Measurements from ENCODE around the gene PSMD7.

The PSMD7 gene

DNA sequence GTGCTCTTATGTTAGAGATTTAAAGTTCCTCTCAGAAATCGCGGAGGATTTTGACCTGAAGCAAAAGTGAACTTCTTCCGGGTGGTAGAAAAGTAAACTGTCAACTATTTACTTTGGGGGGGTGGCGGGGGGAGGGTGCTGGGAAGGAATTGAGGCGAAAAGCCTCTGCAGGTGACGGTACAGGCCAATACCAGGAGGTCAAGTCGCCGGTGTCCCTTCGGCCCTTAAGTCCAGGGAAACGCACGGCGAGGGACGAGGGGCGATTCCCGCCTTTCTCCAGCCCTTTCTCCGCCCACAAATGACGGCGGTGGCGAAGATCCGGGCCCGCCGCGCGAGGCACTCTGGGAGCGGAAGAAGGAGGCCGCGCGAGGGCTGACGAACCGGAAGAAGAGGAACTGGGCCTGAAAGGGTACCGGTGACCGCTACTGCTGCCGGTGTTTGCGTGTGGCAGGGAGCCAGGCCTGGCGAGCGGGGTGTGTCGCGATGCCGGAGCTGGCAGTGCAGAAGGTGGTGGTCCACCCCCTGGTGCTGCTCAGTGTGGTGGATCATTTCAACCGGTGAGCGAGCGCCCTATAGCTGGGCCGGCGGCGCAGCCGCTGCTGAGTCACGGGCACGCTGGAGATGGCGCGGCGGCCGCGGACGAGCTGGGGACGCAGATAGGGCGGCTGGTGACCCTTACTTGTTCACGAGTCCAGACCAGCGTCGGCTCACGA, at the start of gene PSMD7:
Gene PSMD7 (plus strand): TSS at position 383 of the 713 bp plus-strand sequence. CDS start 101 bp downstream, at position 484.
- Mint-ChIP-seq H3K27ac (peak within 1 kb of the TSS; percentile 98), H3K36me3 (peaks cover 25% of the 10 kb centered on the region), H3K4me1 (peaks cover 24% of the 10 kb centered on the region), H3K9me3 (peaks cover 4% of the 10 kb centered on the region), H3K4me3 (peak within 1 kb of the TSS; percentile 94), H3K27me3 (no peaks in the 10 kb centered on the region)
- peak; percentile 97 for ATAC-seq

DNA sequence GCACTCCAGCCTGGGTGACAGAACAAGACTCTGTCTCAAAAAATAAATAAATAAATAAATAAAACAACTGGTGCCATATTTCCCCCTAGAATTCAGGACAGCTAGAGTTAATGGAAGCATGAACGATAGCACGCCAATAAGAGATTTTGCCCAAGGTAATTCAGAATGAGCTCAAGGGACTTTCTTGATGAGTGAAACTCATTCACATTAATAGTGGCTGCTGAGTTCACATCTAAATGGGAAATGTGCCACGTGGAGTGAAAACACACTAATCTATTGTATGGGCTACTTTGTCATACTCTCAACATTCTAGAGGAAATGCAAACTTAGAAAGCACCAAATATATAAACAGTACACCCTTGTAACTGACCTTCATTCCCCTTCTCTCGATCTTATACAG, 47.4 kb upstream of the PSMD7 start:
- no peak overlapping the region for H3K4me3 Mint-ChIP-seq
- H3K27me3 Mint-ChIP-seq, result peaks cover 41% of the 10 kb centered on the region
- H3K4me1 Mint-ChIP-seq, result no peaks in the 10 kb centered on the region
- no peaks in the 10 kb centered on the region for H3K36me3 Mint-ChIP-seq
- ATAC-seq, result no peak
- no peak overlapping the region for H3K27ac Mint-ChIP-seq
- no peaks in the 10 kb centered on the region for H3K9me3 Mint-ChIP-seq

DNA sequence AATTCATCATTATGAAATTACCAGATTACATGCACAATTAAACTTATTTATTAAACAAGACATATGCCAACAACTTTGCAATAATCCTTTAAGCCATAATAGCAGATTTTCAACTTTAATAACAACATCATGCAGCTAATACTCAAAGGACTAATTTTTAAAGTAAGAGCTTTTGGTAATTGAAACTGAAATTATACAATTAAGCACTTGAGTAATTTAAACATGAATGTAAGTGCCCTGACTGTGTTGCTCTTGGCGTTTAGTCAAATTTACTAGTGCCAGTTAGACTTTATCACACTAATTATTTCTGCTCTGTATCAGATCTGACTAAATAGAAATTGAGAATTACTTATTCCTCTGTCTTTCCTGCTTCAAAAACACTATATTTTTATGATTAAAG, 46.8 kb upstream of the PSMD7 start:
- H3K27ac Mint-ChIP-seq, result no peak overlapping the region
- no peak overlapping the region for H3K4me3 Mint-ChIP-seq
- peaks cover 41% of the 10 kb centered on the region for H3K27me3 Mint-ChIP-seq
- no peaks in the 10 kb centered on the region for H3K9me3 Mint-ChIP-seq
- no peaks in the 10 kb centered on the region for H3K36me3 Mint-ChIP-seq
- no peaks in the 10 kb centered on the region for H3K4me1 Mint-ChIP-seq
- ATAC-seq, result no peak

DNA sequence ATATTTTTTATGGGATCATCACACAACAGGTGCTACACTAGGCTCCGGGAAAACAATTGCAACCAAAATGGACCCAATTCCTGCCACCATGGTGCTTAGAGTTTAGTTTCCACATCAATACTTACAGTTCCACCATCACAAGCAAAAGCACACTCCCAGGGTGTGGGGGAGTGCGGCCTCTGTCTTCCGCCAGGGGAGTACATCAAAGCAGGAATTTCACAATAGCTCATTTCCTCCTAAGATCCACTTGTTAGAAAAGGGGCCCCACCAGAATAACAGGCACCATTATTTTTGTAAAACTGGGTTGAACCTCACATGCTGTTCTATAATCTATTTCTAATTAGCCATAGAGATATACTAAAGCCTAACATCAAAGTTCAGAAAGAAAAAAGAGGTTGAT, 44.3 kb upstream of the PSMD7 start:
- Mint-ChIP-seq H3K9me3 (no peaks in the 10 kb centered on the region), H3K4me3 (no peak overlapping the region), H3K27ac (no peak overlapping the region), H3K4me1 (peaks cover 11% of the 10 kb centered on the region), H3K36me3 (no peaks in the 10 kb centered on the region), H3K27me3 (peaks cover 40% of the 10 kb centered on the region)
- no peak for ATAC-seq

DNA sequence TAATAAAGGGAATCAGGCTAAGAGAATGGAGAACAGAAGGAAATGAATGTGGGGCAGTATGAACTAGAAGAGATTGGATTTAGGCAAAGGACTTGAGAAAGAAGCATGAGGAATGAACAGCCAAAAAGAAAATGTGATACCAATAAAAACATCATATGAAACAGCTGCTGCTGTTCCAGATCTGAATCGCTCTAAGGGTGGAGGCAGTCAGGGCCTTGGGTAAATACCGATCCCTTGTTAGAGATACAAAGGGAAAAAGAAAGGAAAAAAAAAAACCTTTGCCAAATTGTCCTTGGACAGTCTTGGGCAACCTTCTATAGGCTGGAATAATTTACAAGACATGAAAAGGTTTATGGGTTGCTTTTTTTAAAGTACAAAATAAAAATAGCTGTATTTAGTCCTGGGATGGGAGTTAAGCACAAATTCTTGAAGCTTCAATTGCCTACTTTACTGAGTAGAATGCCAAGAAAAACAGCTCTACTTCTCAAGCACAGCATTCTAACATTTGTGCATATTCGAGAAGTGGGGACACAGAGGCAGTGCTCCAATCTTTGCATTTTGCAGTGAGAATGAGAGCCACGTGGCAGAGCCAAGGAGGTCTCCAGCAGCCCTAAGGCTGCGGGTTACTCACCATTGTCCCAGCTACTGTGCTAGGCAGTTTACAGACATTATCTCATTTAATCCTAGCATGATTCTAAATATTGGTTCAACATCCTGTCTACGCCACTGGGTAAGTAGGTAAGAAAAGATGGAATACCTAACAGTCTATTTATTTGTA, 43.3 kb upstream of the PSMD7 start:
- no peaks in the 10 kb centered on the region for H3K9me3 Mint-ChIP-seq
- H3K36me3 Mint-ChIP-seq, result no peaks in the 10 kb centered on the region
- no peak for ATAC-seq
- H3K27ac Mint-ChIP-seq, result no peak overlapping the region
- H3K27me3 Mint-ChIP-seq, result peaks cover 33% of the 10 kb centered on the region
- H3K4me1 Mint-ChIP-seq, result peaks cover 12% of the 10 kb centered on the region
- H3K4me3 Mint-ChIP-seq, result no peak overlapping the region

DNA sequence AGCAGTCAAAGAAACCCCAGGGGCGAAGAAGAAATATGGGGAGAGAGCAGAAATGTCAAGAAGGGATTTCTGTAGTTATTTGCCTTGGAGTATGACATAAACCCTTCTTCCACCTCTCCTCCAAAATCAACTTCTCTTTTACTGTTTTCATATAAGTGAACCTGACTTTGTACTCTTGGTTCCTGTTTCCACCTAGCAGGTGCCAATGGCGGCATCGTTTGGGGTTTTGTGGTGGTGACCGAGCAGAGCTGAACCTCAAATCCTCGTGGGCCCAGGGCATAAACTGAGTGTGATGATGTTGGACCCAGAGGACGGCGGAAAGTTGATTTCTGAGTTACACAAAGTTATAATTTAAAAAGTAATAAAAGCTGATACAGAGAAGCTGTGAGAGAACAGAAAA, 39.6 kb upstream of the PSMD7 start:
- Mint-ChIP-seq H3K4me3 (no peak overlapping the region), H3K36me3 (no peaks in the 10 kb centered on the region), H3K4me1 (peaks cover 12% of the 10 kb centered on the region), H3K27ac (no peak overlapping the region), H3K9me3 (no peaks in the 10 kb centered on the region), H3K27me3 (peaks cover 14% of the 10 kb centered on the region)
- peak; percentile 84 for ATAC-seq

DNA sequence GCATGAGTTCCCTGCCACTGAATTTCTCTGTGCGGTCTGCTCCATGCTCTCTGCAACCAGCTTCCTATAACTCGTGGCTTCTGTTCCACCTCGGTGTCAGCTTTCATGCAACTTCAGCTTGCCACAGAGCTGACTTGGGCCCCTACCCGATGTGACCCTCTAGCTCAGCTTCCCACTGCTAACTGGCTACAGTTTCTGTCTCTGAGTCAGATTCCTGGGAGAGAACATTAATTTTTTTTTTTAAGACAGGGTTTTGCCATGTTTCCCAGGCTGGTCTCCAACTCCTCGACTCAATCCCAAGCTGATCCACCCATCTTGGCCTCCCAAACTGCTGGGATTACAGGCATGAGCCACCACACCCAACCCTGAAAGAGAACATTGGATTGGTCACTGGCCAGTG, 35.5 kb upstream of the PSMD7 start:
- Mint-ChIP-seq H3K9me3 (no peaks in the 10 kb centered on the region), H3K36me3 (no peaks in the 10 kb centered on the region), H3K27me3 (peaks cover 9% of the 10 kb centered on the region), H3K4me1 (peaks cover 12% of the 10 kb centered on the region), H3K4me3 (no peak overlapping the region), H3K27ac (no peak overlapping the region)
- no peak for ATAC-seq

DNA sequence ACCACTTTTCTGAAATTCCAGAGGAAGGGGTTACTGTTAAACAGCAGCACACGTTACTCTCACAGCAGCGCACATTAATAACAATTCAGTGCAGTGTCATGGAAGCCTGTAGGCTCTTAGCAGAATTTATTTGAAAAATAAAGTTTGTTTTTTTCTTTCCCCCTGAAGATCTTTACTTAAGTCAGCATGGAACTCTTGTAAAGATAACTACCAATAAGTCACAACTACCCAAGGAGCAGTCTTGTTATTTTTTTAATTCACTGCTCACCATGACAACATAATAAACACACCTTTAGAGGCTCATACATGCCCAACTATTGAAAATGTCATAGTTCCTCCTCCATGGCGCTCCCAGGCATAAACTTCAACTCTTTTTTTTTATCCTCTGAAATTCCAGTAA, 31.8 kb upstream of the PSMD7 start:
- Mint-ChIP-seq H3K36me3 (no peaks in the 10 kb centered on the region), H3K27ac (no peak overlapping the region), H3K9me3 (no peaks in the 10 kb centered on the region), H3K4me3 (no peak overlapping the region), H3K27me3 (no peaks in the 10 kb centered on the region), H3K4me1 (no peaks in the 10 kb centered on the region)
- ATAC-seq, result no peak

DNA sequence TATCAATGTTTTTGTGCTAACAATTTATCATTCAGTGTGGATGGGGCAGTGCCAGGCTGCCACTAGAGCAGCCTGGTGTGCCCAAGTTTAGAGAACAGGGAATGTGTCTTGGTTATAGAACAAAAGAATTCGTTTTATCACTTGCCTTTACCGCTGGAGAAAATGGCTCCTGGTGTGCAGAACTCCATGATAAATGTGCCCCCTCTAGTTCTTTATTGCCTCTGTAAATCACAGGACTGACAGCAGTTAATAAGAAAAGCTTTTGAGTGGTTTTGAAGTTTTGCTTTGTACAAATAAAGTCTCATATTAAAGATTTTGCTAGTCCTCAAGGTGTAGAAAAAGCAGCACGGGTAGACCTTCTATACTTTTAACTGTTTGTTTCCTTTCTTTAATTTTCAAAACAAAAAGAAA, 28.2 kb upstream of the PSMD7 start:
- Mint-ChIP-seq H3K27ac (no peak overlapping the region), H3K4me3 (no peak overlapping the region), H3K4me1 (no peaks in the 10 kb centered on the region), H3K9me3 (peaks cover 3% of the 10 kb centered on the region), H3K36me3 (peaks cover 8% of the 10 kb centered on the region), H3K27me3 (peaks cover 8% of the 10 kb centered on the region)
- ATAC-seq, result no peak

DNA sequence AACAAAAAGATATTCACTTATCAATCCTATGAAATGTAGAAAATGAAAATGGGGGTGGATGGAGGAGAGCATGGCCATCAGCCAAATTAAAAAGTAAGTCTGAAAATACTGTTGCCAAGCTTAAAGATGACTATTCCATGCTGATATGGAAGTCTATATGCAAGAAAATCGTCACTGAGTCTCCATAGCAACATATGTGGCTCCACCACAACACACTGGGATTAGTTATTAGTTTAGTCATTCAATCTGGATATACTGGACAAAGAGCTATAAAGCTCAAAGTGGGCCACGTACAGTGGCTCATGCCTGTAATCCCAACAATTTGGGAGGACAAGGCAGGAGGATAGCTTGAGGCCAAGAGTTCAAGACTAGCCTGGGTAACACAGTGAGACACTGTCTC, 24.7 kb upstream of the PSMD7 start:
- Mint-ChIP-seq H3K9me3 (peaks cover 3% of the 10 kb centered on the region), H3K27me3 (peaks cover 22% of the 10 kb centered on the region), H3K4me3 (no peak overlapping the region), H3K36me3 (peaks cover 12% of the 10 kb centered on the region), H3K27ac (no peak overlapping the region), H3K4me1 (no peaks in the 10 kb centered on the region)
- no peak for ATAC-seq

DNA sequence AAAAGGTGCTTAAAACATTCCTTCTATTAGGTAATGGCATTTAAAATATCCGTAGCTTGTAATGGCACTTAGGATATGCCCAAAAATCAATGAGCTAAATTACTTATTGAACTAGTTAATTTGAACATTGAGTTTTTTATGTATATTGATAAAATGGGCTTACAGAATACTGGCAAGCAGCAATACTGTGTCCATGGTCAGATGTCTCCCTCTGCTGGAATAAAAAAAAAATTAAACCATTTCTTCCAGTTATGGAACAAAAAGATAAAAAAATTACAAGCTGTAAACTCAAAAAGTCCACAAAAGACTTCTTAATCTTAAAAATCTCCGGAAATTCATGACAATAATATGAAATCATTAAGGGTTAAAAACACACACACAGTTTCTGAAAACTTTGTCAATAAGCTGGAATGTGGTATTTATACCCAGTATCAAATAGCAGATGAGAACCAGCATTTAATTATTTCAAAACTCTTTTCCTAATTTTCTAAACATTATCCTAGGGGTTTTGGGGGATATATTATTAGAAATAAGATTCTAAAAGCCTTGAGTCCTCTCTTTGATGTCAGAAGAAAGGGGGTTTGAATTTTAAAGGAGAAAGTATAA, 21.5 kb upstream of the PSMD7 start:
- Mint-ChIP-seq H3K27me3 (peaks cover 22% of the 10 kb centered on the region), H3K36me3 (peaks cover 19% of the 10 kb centered on the region), H3K4me3 (no peak overlapping the region), H3K9me3 (peaks cover 6% of the 10 kb centered on the region), H3K4me1 (no peaks in the 10 kb centered on the region), H3K27ac (no peak overlapping the region)
- ATAC-seq, result no peak

DNA sequence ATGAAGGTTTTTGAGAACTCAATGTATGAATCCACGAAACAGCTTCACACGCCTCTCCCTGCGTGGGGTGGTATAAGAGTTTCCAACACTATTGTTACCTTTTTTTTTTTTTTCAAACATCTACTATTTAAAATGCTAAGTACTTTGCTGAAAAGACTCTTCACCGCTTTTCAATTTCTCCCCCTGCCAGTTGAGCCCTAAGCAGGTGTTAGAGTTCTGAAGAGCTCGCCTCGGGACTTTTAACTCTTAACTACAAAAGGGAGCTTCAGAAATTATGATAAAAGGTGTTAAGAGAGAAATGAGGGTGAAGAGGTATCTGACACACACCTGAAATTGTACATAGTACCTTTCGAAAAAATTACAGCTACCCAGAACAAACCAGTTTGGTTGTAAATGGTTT, 20.9 kb upstream of the PSMD7 start:
- no peak overlapping the region for H3K4me3 Mint-ChIP-seq
- peaks cover 19% of the 10 kb centered on the region for H3K36me3 Mint-ChIP-seq
- peaks cover 21% of the 10 kb centered on the region for H3K27me3 Mint-ChIP-seq
- no peaks in the 10 kb centered on the region for H3K4me1 Mint-ChIP-seq
- H3K9me3 Mint-ChIP-seq, result peaks cover 6% of the 10 kb centered on the region
- ATAC-seq, result no peak
- no peak overlapping the region for H3K27ac Mint-ChIP-seq

DNA sequence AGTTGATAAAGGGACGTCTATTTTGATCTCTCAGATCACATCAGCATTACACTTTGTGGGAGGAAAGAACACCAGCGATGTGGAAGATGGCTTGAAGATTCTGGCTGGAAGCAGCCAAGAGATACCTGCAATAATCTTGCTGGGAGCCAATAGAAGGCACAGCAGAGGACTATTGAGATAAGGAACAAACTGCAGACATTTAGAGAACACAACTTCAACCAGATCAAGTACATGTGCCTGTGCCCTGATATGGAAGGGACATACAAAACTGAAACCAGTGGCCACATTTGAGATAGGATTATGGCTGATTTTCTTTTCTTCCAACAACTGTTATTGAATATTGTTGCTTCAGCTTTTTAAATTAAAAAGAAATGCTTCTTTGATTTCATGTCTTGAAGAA, 18.6 kb upstream of the PSMD7 start:
- Mint-ChIP-seq H3K4me1 (no peaks in the 10 kb centered on the region), H3K9me3 (peaks cover 3% of the 10 kb centered on the region), H3K36me3 (peaks cover 12% of the 10 kb centered on the region), H3K27ac (no peak overlapping the region), H3K27me3 (peaks cover 17% of the 10 kb centered on the region), H3K4me3 (no peak overlapping the region)
- ATAC-seq, result no peak

DNA sequence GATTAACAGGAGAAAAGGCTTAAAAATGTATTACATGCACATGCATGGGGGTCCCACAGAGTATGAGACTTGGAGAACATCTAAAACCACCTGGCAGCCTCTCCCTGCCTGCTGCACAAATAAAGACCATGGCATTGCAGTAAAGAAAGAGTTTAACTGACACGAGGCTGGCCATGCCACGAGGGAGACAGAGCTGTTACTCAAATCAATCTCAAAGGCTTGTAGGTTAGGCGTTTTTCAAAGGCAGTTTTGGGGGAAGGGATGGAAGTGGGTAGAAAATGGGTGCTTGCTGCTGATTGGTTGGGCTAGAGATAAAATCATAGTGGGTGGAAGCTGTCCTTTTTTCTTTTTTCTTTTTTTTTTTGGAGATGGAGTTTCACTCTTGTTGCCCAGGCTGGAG, 17.3 kb upstream of the PSMD7 start:
- H3K4me3 Mint-ChIP-seq, result no peak overlapping the region
- H3K27me3 Mint-ChIP-seq, result peaks cover 5% of the 10 kb centered on the region
- no peak overlapping the region for H3K27ac Mint-ChIP-seq
- peaks cover 3% of the 10 kb centered on the region for H3K9me3 Mint-ChIP-seq
- H3K36me3 Mint-ChIP-seq, result peaks cover 7% of the 10 kb centered on the region
- no peaks in the 10 kb centered on the region for H3K4me1 Mint-ChIP-seq
- no peak for ATAC-seq

DNA sequence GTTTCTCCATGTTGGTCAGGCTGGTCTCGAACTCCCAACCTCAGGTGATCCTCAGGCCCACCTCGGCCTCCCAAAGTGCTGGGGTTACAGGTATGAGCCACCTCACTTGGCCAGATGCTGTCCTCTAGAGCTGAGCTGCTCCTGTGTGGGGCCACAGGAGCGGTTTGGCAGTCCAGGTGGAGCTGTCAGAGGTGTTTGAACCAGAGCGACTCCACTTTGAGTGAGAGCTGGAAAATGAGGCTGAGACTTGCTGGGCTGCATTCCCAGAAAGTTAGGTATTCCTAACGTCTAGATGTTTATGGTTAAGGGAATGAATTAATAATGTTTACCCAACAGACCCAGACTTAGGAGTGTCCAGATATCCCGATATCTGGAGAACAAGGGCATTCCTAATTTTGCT, 16.8 kb upstream of the PSMD7 start:
- ATAC-seq, result no peak
- peaks cover 7% of the 10 kb centered on the region for H3K36me3 Mint-ChIP-seq
- H3K4me3 Mint-ChIP-seq, result no peak overlapping the region
- H3K27ac Mint-ChIP-seq, result no peak overlapping the region
- H3K9me3 Mint-ChIP-seq, result peaks cover 3% of the 10 kb centered on the region
- no peaks in the 10 kb centered on the region for H3K27me3 Mint-ChIP-seq
- no peaks in the 10 kb centered on the region for H3K4me1 Mint-ChIP-seq

DNA sequence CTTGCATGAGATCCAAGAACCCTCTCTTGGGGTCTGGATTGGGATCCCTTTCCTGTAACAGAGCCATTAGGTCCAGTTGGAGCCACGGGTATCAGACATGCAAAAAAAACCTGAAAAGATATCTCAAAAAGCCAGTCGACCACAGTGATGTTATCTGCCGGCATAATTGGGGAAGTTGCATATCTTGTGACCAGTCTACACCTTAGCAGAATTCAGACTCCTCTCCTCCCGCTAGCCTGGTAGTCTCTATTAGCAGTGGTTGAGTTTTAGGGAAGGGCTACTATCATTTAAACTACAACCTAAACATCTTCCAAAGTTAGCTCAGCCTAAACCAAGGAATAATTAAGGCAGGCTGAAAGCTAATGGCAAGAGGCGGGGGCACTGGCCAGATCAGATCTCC, 16.2 kb upstream of the PSMD7 start:
- Mint-ChIP-seq H3K9me3 (peaks cover 3% of the 10 kb centered on the region), H3K27ac (no peak overlapping the region), H3K4me3 (no peak overlapping the region), H3K27me3 (no peaks in the 10 kb centered on the region), H3K36me3 (peaks cover 7% of the 10 kb centered on the region), H3K4me1 (no peaks in the 10 kb centered on the region)
- ATAC-seq, result no peak

Measured in stimulated activated memory B cell treated with anti-CD40 and anti-IgM and Interleukin-4, amounts not matched to agents 10 μg/mL and 1 μg/mL and 100 μg/mL, for 72 hours (primary cell).